Activated T-cell treated with anti-CD3 and anti-CD28 coated beads, Interleukin-2, amount 50 U/mL, for 1 hour (primary cell): ENCODE measurements around the gene ALDH8A1.

ENCODE experiments used
- DNase-seq: peaks from one replicate; pipeline ENCODE4 v3.0.0-alpha.2; 2020

ALDH8A1 gene

GRCh38 chr6:134949927-134950326, at the start of gene ALDH8A1:
TSS of gene ALDH8A1 (minus strand) at chr6:134950101. CDS start at chr6:134950053, 48 bp downstream.
- no peak for DNase-seq

GRCh38 chr6:134999107-134999506, 49.2 kb upstream of the ALDH8A1 start:
- no peak for DNase-seq

GRCh38 chr6:134997133-134997995, 47.5 kb upstream of the ALDH8A1 start:
- no peak for DNase-seq

GRCh38 chr6:134995536-134995935, 45.6 kb upstream of the ALDH8A1 start:
- no peak for DNase-seq

- DNase-seq = no peak
Measured at GRCh38 chr6:134994431-134994830, 44.5 kb upstream of the ALDH8A1 start.

GRCh38 chr6:134992155-134992554, 42.3 kb upstream of the ALDH8A1 start:
- no peak for DNase-seq

- DNase-seq = no peak
Measured at GRCh38 chr6:134990262-134990661, 40.4 kb upstream of the ALDH8A1 start.

- DNase-seq = no peak
Measured at GRCh38 chr6:134984821-134985220, 34.9 kb upstream of the ALDH8A1 start.

GRCh38 chr6:134983823-134984222, 33.9 kb upstream of the ALDH8A1 start:
- no peak for DNase-seq

GRCh38 chr6:134982161-134982560, 32.3 kb upstream of the ALDH8A1 start:
- DNase-seq = no peak

GRCh38 chr6:134980846-134981245, 30.9 kb upstream of the ALDH8A1 start:
- DNase-seq = no peak

- no peak for DNase-seq
Measured at GRCh38 chr6:134979142-134979541, 29.2 kb upstream of the ALDH8A1 start.

- DNase-seq = no peak
Measured at GRCh38 chr6:134974370-134974769, 24.5 kb upstream of the ALDH8A1 start.

GRCh38 chr6:134967711-134968110, 17.8 kb upstream of the ALDH8A1 start:
- no peak for DNase-seq

- no peak for DNase-seq
Measured at GRCh38 chr6:134964451-134965203, 14.7 kb upstream of the ALDH8A1 start.

GRCh38 chr6:134962421-134962820, 12.5 kb upstream of the ALDH8A1 start:
- no peak for DNase-seq

- DNase-seq = no peak
Measured at GRCh38 chr6:134961366-134961765, 11.5 kb upstream of the ALDH8A1 start.

- no peak for DNase-seq
Measured at GRCh38 chr6:134959603-134960002, 9.7 kb upstream of the ALDH8A1 start.

- no peak for DNase-seq
Measured at GRCh38 chr6:134956676-134957075, 6.8 kb upstream of the ALDH8A1 start.

GRCh38 chr6:134956032-134956431, 6.1 kb upstream of the ALDH8A1 start:
- no peak for DNase-seq

- no peak for DNase-seq
Measured at GRCh38 chr6:134954272-134955000, 4.5 kb upstream of the ALDH8A1 start.

- no peak for DNase-seq
Measured at GRCh38 chr6:134951494-134952263, 1.8 kb upstream of the ALDH8A1 start.

- no peak for DNase-seq
Measured at GRCh38 chr6:134950482-134950881, 581 bp upstream of the ALDH8A1 start.
